Neuronal stem cell (in vitro differentiated cells): ENCODE data around the gene OBP2A. TPM values are rescaled to one million over a fixed set of nuclear protein-coding genes. Genes with fewer than 3 reads are reported as not detected.
"Not testable (repeated sequence)": the region's sequence is repeated elsewhere in the genome, so short reads cannot be mapped to it uniquely, and the experiment has no call there.

Experiments used
- DNase-seq: peaks from one replicate; pipeline ENCODE4 v3.0.0-alpha.2; 2013; ENCODE audit warnings: low spot score
- H2AFZ ChIP-seq: one replicate; pipeline ENCODE4 v1.6.1; 2013; ENCODE audit warnings: mild to moderate bottlenecking, low read length, inconsistent platforms
- H2AK5ac ChIP-seq: 2 replicates; pipeline ENCODE4 v1.6.1; 2013; ENCODE audit warnings: low read depth, mild to moderate bottlenecking, inconsistent platforms, low read length, moderate library complexity, mixed read lengths
- H2BK120ac ChIP-seq: 2 replicates; pipeline ENCODE4 v1.6.1; 2013; ENCODE audit warnings: low read depth, mild to moderate bottlenecking, inconsistent platforms, low read length, moderate library complexity, mixed read lengths
- H2BK12ac ChIP-seq: one replicate; pipeline ENCODE4 v1.6.1; 2013; ENCODE audit warnings: low read length, inconsistent platforms
- H2BK15ac ChIP-seq: 2 replicates; pipeline ENCODE4 v1.6.1; 2013; ENCODE audit warnings: mild to moderate bottlenecking, low read length, inconsistent platforms, mixed read lengths
- H2BK5ac ChIP-seq: one replicate; pipeline ENCODE4 v1.6.1; 2013; ENCODE audit warnings: inconsistent platforms, mild to moderate bottlenecking, low read length, moderate library complexity
- H3K14ac ChIP-seq: one replicate; pipeline ENCODE4 v1.6.1; 2013; ENCODE audit warnings: low read length, inconsistent platforms
- H3K18ac ChIP-seq: 2 replicates; pipeline ENCODE4 v1.6.1; 2013; ENCODE audit warnings: low read length, inconsistent platforms
- H3K23ac ChIP-seq: 2 replicates; pipeline ENCODE4 v1.6.1; 2013; ENCODE audit warnings: low read depth, mild to moderate bottlenecking, mixed read lengths, low read length, inconsistent platforms; ENCODE audit not compliant: poor library complexity
- H3K27ac ChIP-seq: replicated peaks from 3 replicates; pipeline ENCODE4 v1.5.1; 2013; ENCODE audit warnings: low read length, inconsistent platforms
- H3K27me3 ChIP-seq, 3 experiments: 2 replicates each; pipeline ENCODE4 v1.6.1; 2013; ENCODE audit warnings: low read length in 3 of 3, mild to moderate bottlenecking in 2 of 3, inconsistent platforms in 1 of 3, low read depth in 1 of 3, mixed read lengths in 1 of 3, moderate library complexity in 1 of 3; ENCODE audit not compliant: control insufficient read depth in 3 of 3, insufficient read depth in 3 of 3
- H3K36me3 ChIP-seq, 2 donors: replicated peaks in 1 of 2; 2 replicates each; pipeline ENCODE4 v1.6.1; 2013; ENCODE audit warnings: low read length in 2 of 2; ENCODE audit not compliant: control insufficient read depth in 2 of 2, insufficient read depth in 2 of 2
- H3K4ac ChIP-seq: 2 replicates; pipeline ENCODE4 v1.6.1; 2013; ENCODE audit warnings: inconsistent platforms, mild to moderate bottlenecking, low read length, moderate library complexity
- H3K4me1 ChIP-seq, 2 donors: 1 replicate in 1 of 2; 2 replicates in 1 of 2; pipeline ENCODE4 v1.6.1; 2013; ENCODE audit warnings: low read length in 2 of 2, low read depth in 1 of 2; ENCODE audit not compliant: control insufficient read depth in 2 of 2, insufficient read depth in 1 of 2
- H3K4me2 ChIP-seq: one replicate; pipeline ENCODE4 v1.6.1; 2013; ENCODE audit warnings: mild to moderate bottlenecking, low read length, inconsistent platforms; ENCODE audit not compliant: insufficient read depth, poor library complexity, severe bottlenecking
- H3K4me3 ChIP-seq, 2 donors: 2 replicates each; pipeline ENCODE4 v1.5.1; 2013; ENCODE audit warnings: low read length in 2 of 2, mild to moderate bottlenecking in 2 of 2, inconsistent platforms in 1 of 2, moderate library complexity in 1 of 2
- H3K79me1 ChIP-seq: one replicate; pipeline ENCODE4 v1.6.1; 2013; ENCODE audit warnings: low read depth, mild to moderate bottlenecking, inconsistent platforms, low read length, moderate library complexity
- H3K9ac ChIP-seq: one replicate; pipeline ENCODE4 v1.6.1; 2013; ENCODE audit warnings: mild to moderate bottlenecking, low read depth, low read length, inconsistent platforms; ENCODE audit not compliant: poor library complexity
- H3K9me3 ChIP-seq, 2 donors: replicated peaks in 1 of 2; 2 replicates each; pipeline versions ENCODE3 to v1.6.1; 2013; ENCODE audit warnings: low read length in 2 of 2, mild to moderate bottlenecking in 2 of 2, inconsistent platforms in 1 of 2, low read depth in 1 of 2, mixed read lengths in 1 of 2, moderate library complexity in 1 of 2; ENCODE audit not compliant: control insufficient read depth in 2 of 2, insufficient read depth in 1 of 2
- H4K8ac ChIP-seq: one replicate; pipeline ENCODE4 v1.6.1; 2013; ENCODE audit warnings: low read depth, mild to moderate bottlenecking, inconsistent platforms, low read length, moderate library complexity
- H4K91ac ChIP-seq: one replicate; pipeline ENCODE4 v1.6.1; 2013; ENCODE audit warnings: low read length, low read depth, mild to moderate bottlenecking, inconsistent platforms; ENCODE audit not compliant: poor library complexity
- WGBS, 2 donors: extraction: QIAGEN DNeasy Blood & Tissue Kit; methylation state at CpG; one replicate each; pipeline ENCODE4 v1.1.7; 2013; ENCODE audit warnings: missing lambda C conversion rate in 2 of 2, mixed read lengths in 1 of 2; ENCODE audit not compliant: insufficient read length in 2 of 2, insufficient replicate concordance in 1 of 2; ENCODE audit errors: extremely low coverage in 2 of 2; 5-methylcytosine and 5-hydroxymethylcytosine counted together
- polyA plus RNA-seq, 2 experiments: library from polyadenylated mRNA; stranded (reverse); fragments of 200-250 nt; gene quantifications; one replicate each; pipeline ENCODE4 v1.2.3, GENCODE V29; 2013

The OBP2A gene
- polyA plus RNA-seq (2013, experiment 1 of 2): not detected
- not detected for polyA plus RNA-seq (2013, experiment 2 of 2)

DNA sequence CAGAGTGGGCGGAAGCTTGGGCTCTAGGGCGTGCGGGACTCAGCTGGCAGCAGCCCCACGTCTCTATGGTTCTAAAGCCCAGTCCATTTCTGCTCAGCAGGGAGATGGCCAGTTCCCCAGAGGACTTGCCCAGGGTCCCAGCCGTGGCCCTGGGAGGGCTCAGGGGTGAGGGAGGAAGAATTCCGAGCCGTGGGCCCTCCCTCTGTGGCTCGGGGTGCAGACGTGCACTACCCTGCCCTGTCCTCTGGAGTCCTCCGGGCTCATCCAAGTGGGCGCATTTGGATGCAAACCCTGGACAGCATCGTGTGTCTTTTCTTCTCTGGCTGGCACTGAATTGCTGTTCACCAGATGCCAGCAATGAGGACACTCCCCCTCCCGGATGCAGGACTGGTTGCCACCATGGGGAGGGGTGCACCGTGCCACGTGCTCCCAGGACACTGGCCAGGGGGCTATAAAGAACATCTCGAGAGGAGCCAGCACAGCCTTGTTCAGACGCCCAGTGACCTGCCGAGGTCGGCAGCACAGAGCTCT, at the start of gene OBP2A:
Gene OBP2A (plus strand): TSS at position 481 of the 531 bp plus-strand sequence. CDS start 55 bp downstream, outside the sequence.
- Histone ChIP-seq H3K9ac (peak within 1 kb of the TSS; percentile 44), H3K27me3 (peaks cover 0 to 18% (median 0%) of the 10 kb centered on the region in 3 experiments)
- not testable (repeated sequence) for H4K8ac ChIP-seq, H4K91ac ChIP-seq, H3K27ac ChIP-seq, H3K4ac ChIP-seq, H2BK5ac ChIP-seq, H3K4me3 ChIP-seq, DNase-seq, H3K79me1 ChIP-seq, H3K23ac ChIP-seq, H2AK5ac ChIP-seq, H3K4me2 ChIP-seq, H3K18ac ChIP-seq, H3K4me1 ChIP-seq, H3K9me3 ChIP-seq, H3K36me3 ChIP-seq, H2BK120ac ChIP-seq, H2BK12ac ChIP-seq, H3K14ac ChIP-seq, H2BK15ac ChIP-seq, H2AFZ ChIP-seq
- no CpG with 5 or more reads among the region's 19 CpGs for WGBS, 2 donors

DNA sequence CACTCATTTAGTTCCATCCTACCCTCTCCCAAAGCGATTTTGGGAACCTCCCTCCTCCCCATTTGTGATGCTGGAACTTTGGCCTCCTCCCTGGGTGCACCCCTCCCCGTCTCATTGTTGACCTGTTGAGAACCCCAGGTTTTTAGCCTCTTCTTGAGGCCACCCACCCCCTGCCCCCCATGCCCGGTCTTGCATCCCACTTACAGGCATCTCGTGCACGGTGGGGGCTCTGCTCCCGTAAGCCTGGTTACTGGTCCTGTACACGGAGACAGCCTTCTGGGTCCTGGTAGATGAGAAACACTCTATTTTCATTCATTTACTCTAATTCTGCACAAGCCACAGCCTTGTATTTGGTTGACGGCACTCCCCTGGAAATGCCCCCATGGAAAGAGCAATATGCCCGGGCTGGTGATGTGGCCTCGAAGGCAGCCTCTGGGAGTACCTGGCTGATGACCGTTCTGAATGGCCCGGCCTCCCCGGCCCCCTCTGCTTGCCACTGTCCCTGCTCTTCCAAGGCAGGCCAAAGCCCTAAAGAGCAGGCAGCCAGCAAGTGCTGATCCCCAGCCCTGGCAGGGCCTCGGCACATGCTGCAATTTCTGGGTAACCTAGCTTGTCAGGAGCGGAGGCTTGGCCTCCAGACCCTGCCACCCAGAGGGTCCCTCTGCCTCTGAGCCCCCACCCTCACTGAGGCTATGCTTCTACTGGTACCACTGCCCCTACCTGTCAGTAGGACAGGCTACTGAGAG, 47.4 kb upstream of the OBP2A start:
- Histone ChIP-seq H3K14ac (no peak overlapping the region), H3K79me1 (peaks cover 12% of the 10 kb centered on the region), H4K8ac (no peak overlapping the region), H4K91ac (no peak overlapping the region), H2BK5ac (no peak overlapping the region), H3K9ac (no peak overlapping the region), H3K4ac (no peak overlapping the region), H3K4me3 (peak overlapping the region in 1 of 2 donors; percentile 84), H3K4me1 (peaks cover 5 to 9% of the 10 kb centered on the region in 2 donors), H3K36me3 (peaks cover 20 to 31% of the 10 kb centered on the region in 2 donors), H3K4me2 (no peak overlapping the region), H3K18ac (no peak overlapping the region), H3K23ac (peak overlapping the region; percentile 1), H3K9me3 (no peaks in the 10 kb centered on the region), H2BK120ac (no peak overlapping the region), H3K27me3 (no peaks in the 10 kb centered on the region), H2BK15ac (no peak overlapping the region), H2AFZ (peak overlapping the region; percentile 98), H2AK5ac (peak overlapping the region; percentile 2), H3K27ac (no peak overlapping the region), H2BK12ac (no peak overlapping the region)
- WGBS, 2 donors: no CpG with 5 or more reads among the region's 15 CpGs
- DNase-seq: no peak

DNA sequence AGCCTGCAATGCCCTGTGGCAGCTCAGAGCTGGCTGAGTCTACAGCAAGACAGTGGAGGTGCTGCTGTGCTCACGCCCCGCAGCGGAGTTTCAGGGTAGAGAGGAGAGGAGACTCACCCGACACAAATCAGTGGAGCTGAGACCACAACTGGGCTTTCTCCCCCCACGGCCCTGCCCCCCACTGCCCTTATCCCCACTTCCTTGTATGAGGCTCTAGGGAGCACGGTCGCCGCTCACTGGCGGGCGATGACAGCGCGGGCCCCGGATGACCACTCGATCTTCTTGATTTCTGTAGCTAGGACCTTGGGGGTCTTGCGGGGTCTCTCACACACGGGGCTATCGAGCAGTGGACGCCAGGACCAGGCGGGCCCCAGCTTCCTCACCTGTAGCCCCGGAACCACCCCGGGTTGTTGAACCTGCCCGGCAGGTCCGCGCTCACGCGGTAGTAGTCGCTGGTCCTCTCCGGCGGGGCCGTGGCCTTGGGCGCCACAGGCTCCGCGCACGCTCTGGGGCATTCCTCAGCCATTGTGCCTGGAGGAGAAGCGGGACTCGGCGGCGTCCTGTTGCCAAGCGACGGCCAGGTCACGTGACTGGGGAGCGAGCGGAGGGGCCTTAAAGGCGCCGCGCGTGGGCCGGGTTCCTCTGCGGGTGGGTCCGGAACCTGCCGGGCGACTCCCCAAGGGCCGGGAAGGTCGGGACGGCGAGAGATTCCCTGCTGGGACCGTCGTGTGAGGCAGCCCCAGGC, 46.4 kb upstream of the OBP2A start:
- Histone ChIP-seq H3K27ac (no peak overlapping the region), H3K36me3 (peaks cover 29 to 40% of the 10 kb centered on the region in 2 donors), H2BK120ac (no peak overlapping the region), H3K14ac (no peak overlapping the region), H2AK5ac (no peak overlapping the region), H2BK12ac (no peak overlapping the region), H3K18ac (peak overlapping the region; percentile 94), H2BK5ac (peak overlapping the region; percentile 78), H3K4me1 (peaks cover 5 to 9% of the 10 kb centered on the region in 2 donors), H3K4me2 (peak overlapping the region; percentile 92), H4K91ac (no peak overlapping the region), H3K4me3 (peak overlapping the region; percentile 81 to 84), H3K27me3 (no peaks in the 10 kb centered on the region), H3K9me3 (no peaks in the 10 kb centered on the region), H3K79me1 (peaks cover 12% of the 10 kb centered on the region), H3K4ac (no peak overlapping the region), H2AFZ (peak overlapping the region; percentile 98), H3K9ac (peak overlapping the region; percentile 79), H3K23ac (peak overlapping the region; percentile 37), H2BK15ac (no peak overlapping the region), H4K8ac (no peak overlapping the region)
- DNase-seq: peak; percentile 87
- WGBS, 2 donors: no CpG with 5 or more reads among the region's 58 CpGs
